Measurements from ENCODE around the gene FBLN2.
"Not testable (repeated sequence)": the region's sequence is repeated elsewhere in the genome, so short reads cannot be mapped to it uniquely, and the experiment has no call there.

Gene FBLN2

GRCh38 chr3:13519006-13519791 lies 29.7 kb upstream of the FBLN2 start:
- DNase-seq, result no peak
- Histone ChIP-seq H3K4me3 (no peak overlapping the region), H3K27ac (peak overlapping the region; percentile 61 to 62), H3K36me3 (no peaks in the 10 kb centered on the region), H3K4me1 (peaks cover 0 to 38% (median 22%) of the 10 kb centered on the region in 4 donors), H3K27me3 (no peaks in the 10 kb centered on the region), H3K9me3 (no peaks in the 10 kb centered on the region)
- intact Hi-C loops (cut with DNase I; ENCODE audit: low total_unique reads), result no loop called here
- TF ChIP-seq CTCF (IDR thresholded peaks at IDR 0.05), result no peak

- H3K36me3 ChIP-seq, result no peaks in the 10 kb centered on the region
- TF ChIP-seq CTCF (IDR thresholded peaks at IDR 0.05), result no peak
- no peak overlapping the region for H3K4me3 ChIP-seq
- intact Hi-C loops (cut with DNase I; ENCODE audit: low total_unique reads), result no loop called here
- no peaks in the 10 kb centered on the region for H3K9me3 ChIP-seq
- H3K4me1 ChIP-seq, result peaks cover 0 to 38% (median 22%) of the 10 kb centered on the region in 4 donors
- peak overlapping the region; percentile 12 to 61 for H3K27ac ChIP-seq
- H3K27me3 ChIP-seq, result no peaks in the 10 kb centered on the region
- no peak for DNase-seq
Observed at GRCh38 chr3:13520326-13520880, 28.5 kb upstream of the FBLN2 start.

- Histone ChIP-seq H3K9me3 (no peaks in the 10 kb centered on the region), H3K27me3 (no peaks in the 10 kb centered on the region), H3K4me3 (no peak overlapping the region), H3K4me1 (peaks cover 0 to 30% (median 19%) of the 10 kb centered on the region in 4 donors), H3K27ac (no peak overlapping the region), H3K36me3 (no peaks in the 10 kb centered on the region)
- intact Hi-C loops (cut with DNase I; ENCODE audit: low total_unique reads), result no loop called here
- TF ChIP-seq CTCF (IDR thresholded peaks at IDR 0.05), result no peak
- no peak for DNase-seq
Observed at GRCh38 chr3:13521309-13521708, 27.6 kb upstream of the FBLN2 start.

- peaks cover 0 to 26% (median 17%) of the 10 kb centered on the region in 4 donors for H3K4me1 ChIP-seq
- H3K27me3 ChIP-seq; DNase-seq; H3K9me3 ChIP-seq; H3K36me3 ChIP-seq; intact Hi-C loops (cut with DNase I; ENCODE audit: low total_unique reads); H3K27ac ChIP-seq; H3K4me3 ChIP-seq: not testable (repeated sequence)
Observed at GRCh38 chr3:13521749-13522148, 27.2 kb upstream of the FBLN2 start.

GRCh38 chr3:13522236-13522635 lies 26.7 kb upstream of the FBLN2 start:
- DNase-seq, result no peak
- intact Hi-C loops (cut with DNase I; ENCODE audit: low total_unique reads), result no loop called here
- no peak overlapping the region for H3K4me3 ChIP-seq
- H3K4me1 ChIP-seq, result peaks cover 0 to 21% (median 13%) of the 10 kb centered on the region in 4 donors
- H3K27me3 ChIP-seq, result no peaks in the 10 kb centered on the region
- H3K27ac ChIP-seq, result no peak overlapping the region
- H3K9me3 ChIP-seq, result no peaks in the 10 kb centered on the region
- no peak for TF ChIP-seq CTCF (IDR thresholded peaks at IDR 0.05)
- no peaks in the 10 kb centered on the region for H3K36me3 ChIP-seq

GRCh38 chr3:13524979-13525669 lies 23.8 kb upstream of the FBLN2 start:
- no peak overlapping the region for H3K27ac ChIP-seq
- no peaks in the 10 kb centered on the region for H3K9me3 ChIP-seq
- H3K36me3 ChIP-seq, result no peaks in the 10 kb centered on the region
- H3K4me3 ChIP-seq, result no peak overlapping the region
- H3K27me3 ChIP-seq, result peaks cover 0 to 3% of the 10 kb centered on the region in 2 donors
- DNase-seq, result no peak
- H3K4me1 ChIP-seq, result peaks cover 0 to 7% (median 0%) of the 10 kb centered on the region in 4 donors
- TF ChIP-seq CTCF (IDR thresholded peaks at IDR 0.05), result no peak
- intact Hi-C loops (cut with DNase I; ENCODE audit: low total_unique reads), result no loop called here

Data from tibial artery (tissue), 4 donors.